GM19351 (cell line): ENCODE measurements around the gene PCCB.

Experiments used
- ATAC-seq: cut with Tn5 transposase; IDR thresholded peaks from one replicate; pipeline ENCODE4 v1.9.1; 2021; ENCODE audit warnings: mild to moderate bottlenecking, moderate library complexity; ENCODE audit not compliant: unreplicated experiment

PCCB gene

DNA sequence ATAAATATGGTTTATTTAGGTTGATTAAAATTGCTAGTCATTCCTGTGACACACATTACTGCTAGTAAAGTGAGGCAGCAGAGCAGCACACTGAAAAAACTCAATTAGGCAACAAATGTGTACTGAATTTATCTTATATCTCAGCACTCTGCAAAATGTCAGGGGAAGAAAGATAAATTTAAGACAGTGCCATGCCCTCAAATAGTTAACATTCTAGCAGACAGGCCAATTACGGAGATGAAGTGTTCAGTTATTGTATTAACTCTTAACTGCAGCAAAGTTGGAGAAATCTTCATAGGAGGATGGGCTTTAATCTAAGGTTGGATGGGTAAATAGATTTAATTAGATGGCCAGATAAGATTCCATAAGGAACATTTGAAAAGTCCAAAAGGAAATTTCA lies 127.9 kb downstream of the PCCB start:
- ATAC-seq: no peak
